Measurements from ENCODE around the gene MBOAT1.

Gene MBOAT1

GRCh38 chr6:20129290-20130088 is 82.8 kb downstream of the MBOAT1 start:
- no peak for DNase-seq

GRCh38 chr6:20128018-20128417 is 84.3 kb downstream of the MBOAT1 start:
- no peak for DNase-seq

DNA sequence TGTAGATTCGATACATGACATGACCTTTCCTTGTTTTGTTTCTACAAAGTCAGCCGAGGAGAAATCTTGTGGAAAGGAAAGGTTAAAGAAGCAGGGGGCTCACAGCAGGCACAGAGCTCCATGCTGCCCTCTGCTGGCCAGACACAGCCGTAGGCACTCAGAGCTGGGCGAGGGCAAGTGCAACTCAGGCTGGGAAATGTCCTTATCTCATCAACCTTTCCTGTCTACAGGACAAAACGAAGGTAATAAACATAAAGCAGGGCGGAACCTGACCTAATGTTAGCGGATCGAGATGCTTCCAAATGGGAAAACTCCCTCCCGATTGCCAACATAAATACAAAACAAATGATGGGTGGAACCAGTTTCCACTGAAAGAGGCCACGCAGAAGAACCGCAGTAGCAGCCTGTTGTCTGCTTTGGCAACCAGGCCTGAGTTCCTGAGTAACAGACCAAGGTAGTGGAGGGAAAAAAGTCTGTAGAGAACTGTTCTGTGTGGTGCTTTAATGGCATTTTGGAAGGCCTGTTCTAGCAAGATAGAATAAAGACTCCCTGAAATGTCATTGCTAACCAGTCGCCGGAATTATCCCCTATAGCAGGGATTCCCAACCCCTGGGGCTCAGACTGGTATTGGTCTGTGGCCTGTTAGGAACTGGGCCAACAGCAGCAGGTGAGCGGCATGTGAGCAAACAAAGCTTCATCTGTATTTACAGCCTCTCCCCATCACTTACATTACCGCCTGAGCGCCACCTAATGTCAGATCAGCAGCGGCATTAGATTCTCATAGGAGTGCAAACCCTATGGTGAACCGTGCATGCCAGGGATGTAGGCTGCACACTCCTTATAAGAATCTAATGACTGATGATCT is 85.2 kb downstream of the MBOAT1 start:
- peak; percentile 70 to 73 for DNase-seq

DNA sequence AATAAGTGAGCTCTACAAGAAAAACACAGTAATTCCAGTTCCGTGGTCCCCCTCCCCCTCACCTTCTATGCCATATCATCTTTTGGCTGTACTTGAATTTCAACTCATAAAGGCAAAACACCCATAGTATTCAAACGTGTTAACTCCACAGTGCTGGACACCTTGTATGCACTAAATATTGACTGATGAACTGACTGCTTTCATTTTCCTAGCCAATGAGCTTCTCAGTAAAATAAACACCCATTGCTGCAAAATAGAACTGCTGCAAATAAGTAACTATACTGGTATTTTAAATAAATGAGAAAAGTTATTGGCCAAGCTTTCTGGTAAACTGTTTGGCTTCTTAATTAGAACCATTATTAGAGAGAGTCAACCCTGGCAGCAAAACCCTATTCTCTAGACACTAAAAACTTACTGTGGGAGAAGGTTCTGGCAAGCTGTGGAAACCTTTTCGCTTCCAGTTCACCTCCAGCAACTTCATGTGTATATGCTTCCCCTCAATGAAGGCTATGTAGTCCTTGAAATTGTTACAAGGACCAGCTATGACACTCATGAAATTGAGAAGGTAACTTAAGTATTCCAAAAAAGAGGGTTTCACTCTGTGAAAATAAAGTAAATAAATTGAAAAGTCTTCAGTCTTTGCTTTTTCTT is 86.0 kb downstream of the MBOAT1 start:
- DNase-seq, result no peak

- DNase-seq, result no peak
Measured at GRCh38 chr6:20124545-20124944, 87.7 kb downstream of the MBOAT1 start.

DNA sequence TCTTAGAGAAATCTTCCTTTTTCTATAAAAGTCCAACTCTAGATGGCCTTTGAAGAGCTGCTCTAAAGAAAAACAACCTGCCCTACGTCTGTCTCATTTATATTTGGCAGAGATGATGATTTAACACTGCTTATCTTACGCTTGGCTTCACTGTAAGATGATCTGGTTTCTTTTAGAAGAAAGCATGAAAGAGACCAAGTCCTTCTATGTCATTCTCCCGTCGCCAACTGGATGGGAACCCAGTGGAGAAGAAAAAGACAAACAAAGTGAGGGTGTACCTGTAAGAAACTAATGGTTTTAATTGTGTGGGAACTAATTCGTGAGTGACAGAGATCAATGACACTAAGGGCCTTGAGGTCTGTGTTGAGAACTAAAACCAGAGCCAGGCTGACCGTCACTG is 92.8 kb downstream of the MBOAT1 start:
- no peak for DNase-seq

GRCh38 chr6:20118892-20119291 is 93.4 kb downstream of the MBOAT1 start:
- DNase-seq, result no peak

DNA sequence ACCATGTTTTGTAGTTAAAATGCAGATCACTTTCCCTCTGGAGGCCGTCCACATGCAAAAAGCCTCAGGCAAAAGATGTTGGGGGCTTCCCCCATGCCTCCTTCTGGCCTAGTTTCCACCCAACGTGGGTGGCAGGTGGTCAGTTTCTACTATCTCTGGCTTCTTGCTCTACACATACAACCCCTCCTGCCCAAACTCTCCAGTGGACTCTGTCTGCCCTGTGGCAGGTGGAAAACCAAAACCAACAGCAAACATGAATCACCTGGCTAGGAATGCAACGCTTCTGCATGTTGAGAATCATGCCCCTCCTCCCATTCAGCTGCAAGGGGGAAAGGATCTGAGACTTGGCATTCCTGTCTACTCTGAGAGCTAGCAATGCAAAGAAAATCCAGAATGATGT is 94.8 kb downstream of the MBOAT1 start:
- DNase-seq, result no peak

GRCh38 chr6:20116792-20117191 is 95.5 kb downstream of the MBOAT1 start:
- no peak for DNase-seq

DNA sequence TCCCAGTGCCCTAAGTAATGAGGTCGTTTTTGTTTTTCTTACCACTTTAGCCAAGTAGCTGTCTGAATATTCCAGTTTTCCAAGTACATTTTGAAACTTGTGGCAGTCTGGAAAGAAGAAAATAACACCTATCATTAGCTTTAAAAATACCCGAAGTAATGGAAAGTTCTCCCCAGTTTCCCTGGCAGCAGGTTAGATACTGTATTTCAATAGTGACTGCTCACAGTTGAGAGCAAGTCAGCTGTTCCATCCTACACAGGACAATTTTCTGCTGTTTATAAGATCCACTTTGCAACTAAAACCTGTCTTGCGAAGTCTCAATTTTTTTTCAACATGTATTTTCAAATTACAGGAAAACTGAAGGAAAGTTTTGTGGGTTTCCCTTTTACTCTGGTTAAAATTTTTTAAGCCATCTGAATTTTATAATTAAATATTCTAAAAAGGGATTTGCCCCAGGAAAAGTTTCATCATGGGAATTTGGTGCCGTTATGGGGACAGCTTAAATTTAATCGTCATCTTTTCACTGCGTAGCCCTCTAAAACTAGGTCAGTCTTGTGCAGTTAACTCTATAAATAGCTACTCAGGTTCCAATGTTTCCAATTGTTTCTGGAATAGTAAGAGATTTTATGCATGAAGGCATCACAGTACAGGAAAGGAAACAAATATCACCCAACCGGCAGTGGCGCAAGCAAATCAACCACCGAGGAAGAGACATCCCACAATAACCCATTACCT is 96.9 kb downstream of the MBOAT1 start:
- no peak for DNase-seq

DNA sequence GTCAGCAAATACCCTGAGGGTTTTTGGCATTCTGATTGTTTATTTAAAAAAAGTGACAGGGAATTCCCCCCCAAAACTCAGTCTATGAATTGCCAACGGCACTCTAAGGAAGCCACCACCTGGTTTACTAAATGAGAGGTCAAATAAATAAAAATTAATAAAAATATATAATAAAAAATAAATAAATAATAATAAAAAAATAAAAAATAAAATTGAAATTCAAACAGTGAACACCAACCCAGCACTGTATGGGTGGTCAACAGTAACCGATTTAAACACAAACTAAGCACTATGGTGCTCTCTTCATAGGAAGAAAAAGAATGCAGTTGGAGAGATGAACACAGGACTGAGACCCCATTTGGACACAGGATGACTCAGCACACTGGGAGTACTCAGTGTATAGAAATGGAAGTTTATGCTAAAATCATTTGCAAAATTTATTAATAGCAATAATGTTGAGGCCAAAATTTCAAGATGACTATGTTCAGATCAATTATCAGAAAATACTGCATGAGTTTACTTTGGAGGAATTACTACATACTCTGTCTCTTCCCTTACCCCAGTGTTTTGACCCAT is 98.5 kb downstream of the MBOAT1 start:
- no peak for DNase-seq

GRCh38 chr6:20112841-20113240 is 99.4 kb downstream of the MBOAT1 start:
- no peak for DNase-seq

- DNase-seq, result no peak
Measured at GRCh38 chr6:20112241-20112640, 100.0 kb downstream of the MBOAT1 start.

DNA sequence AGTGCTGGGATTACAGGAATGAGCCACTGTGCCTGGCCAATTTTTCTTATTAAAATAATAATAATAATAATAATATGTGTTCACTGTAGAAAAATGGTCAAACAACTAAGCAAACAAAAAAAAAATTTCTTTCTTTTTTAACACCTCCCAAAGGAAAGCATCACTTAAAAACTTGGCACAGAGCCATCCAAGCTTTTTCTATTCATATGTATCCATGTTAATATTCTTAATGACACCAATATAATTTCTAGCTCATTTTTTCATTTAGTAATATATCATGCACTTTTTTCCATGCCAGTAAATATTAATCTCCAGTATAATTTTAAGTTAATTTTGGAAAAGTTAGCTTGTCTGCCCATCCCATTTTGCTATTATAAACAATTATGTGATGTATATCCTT is 101.8 kb downstream of the MBOAT1 start:
- no peak for DNase-seq

DNA sequence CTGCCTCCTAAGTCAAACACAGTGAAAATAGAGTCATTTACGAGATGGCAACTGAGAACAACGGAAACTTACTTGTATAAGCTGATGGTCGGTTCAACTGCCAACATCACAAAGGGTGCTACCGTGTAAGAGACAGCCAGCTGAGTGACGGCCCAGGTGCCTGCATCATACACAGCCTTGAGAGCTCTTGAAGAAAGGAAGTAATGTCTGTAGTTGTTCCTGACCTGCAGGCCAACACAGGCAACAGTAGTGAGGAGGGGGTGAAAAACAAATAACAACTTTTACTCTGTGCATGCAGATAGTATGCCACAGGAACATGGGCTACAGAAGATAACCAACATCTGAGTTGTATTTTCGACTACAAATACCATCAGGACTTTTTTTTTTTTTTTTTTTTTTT is 102.7 kb downstream of the MBOAT1 start:
- no peak for DNase-seq

GRCh38 chr6:20105838-20106237 is 106.4 kb downstream of the MBOAT1 start:
- no peak for DNase-seq

DNA sequence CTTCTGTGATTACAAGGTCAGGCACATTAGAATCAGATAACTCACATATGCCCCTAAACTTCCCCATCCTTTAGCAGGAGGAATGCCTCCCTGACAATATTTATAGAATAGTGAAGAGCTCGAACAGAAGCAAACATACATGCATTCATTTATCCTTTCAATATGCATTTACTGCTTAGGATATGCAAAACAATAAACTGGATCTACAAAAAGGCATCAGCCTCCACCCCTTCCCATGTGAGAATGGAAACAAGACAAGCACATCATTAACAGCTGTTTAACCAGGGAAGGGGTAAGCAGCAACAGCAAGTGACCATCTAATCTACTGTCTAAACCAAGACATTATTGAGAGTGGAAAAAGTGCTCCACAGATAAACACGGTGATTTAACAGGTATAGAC is 107.6 kb downstream of the MBOAT1 start:
- no peak for DNase-seq

DNA sequence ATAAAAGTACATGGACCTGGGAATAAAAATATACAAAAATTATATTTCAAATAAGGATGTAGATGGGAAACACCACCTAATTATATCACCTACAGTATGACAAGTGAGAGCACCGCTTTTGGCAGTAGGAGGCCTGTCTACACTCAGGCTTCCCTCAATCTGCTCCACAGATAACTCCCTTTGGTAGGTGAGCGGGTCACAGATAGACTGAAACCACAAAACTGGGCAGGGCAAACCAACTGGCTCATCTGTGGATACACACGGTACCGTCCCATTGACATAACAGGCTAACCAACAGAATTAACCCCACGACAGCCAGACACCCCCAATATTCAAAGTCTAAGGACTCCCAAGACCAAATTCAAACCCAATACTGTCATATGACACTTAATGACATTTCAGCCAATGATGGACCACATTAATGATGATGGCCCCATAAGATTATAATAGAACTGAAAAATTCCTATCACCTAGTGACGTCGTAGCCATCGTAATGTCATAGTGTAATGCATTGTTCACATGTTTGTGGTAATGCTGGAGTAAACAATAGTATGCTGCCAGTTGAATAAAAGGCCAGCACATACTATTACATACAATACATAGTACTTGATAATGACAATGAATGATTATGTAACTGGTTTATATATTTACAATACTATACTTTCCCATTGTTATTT is 109.7 kb downstream of the MBOAT1 start:
- DNase-seq, result no peak

DNA sequence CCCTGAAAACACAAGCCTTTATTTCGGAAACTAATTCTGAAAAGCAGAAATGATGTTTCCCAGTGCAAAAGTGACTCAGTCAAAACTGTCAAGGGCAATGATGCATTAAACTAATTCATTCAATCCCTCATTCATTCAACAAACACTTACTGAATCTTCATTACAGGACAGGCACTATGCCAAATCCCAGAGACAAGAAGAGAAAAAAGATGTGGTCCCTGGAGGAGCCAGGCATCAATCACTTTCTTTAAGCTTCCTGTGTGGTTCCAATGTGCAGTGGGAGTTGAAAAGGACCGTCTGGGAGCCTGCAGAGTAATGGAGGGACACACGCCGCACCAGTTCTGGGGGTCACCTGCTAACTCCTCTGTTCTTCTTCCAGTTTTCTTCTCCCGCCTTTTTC is 113.1 kb downstream of the MBOAT1 start:
- DNase-seq, result no peak

- DNase-seq, result no peak
Measured at GRCh38 chr6:20098267-20098876, 113.9 kb downstream of the MBOAT1 start.

DNA sequence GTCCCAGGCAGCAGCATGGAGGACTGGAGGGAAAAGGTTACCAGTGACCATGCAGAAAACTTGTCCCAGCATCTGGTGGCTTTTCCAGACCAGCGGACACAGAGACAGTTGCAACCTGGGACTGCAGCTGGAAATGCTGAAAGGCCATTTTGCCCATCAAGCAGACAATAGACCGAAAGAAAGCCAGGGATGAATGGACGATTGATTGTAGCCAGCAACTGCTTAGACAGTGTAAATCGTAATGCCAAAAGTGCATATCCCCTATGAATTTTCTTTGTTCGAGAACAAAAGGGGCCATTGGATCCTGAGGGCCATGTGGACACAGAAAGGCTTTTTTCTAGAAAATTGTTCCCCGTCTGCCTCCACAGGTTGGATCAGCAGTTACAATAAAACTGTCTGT is 115.7 kb downstream of the MBOAT1 start:
- DNase-seq, result no peak

DNA sequence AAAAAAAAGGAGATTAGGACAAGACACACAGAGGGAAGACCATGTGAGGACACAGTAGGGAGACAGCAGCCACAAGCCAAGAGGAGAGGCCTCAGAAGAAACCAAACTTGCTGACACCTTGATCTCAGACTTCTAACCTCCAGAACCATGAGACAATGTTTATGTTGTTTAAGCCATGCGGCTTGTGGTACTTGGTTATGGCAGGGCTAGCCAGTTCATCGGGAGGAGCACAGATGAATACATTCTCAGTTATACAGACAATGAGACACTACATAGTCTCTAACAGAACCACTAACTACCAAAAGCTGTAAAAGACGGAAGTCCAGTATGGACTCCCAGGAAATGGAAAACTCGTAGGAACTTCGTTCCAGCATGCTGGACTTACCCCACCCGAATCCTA is 116.8 kb downstream of the MBOAT1 start:
- no peak for DNase-seq
